HepG2 (cell line): ENCODE data around the gene PIGO. TPM values are rescaled to one million over a fixed set of nuclear protein-coding genes. Genes with fewer than 3 reads are reported as not detected.

Experiments used
- ARHGAP35 ChIP-seq: sonication (generic); formaldehyde crosslinking; IDR thresholded peaks from 2 replicates; pipeline ENCODE4 v1.9.0; 2022; ENCODE audit warnings: mild to moderate bottlenecking, inconsistent platforms, moderate library complexity, missing genetic modification reagents, borderline replicate concordance
- ELF3 ChIP-seq: IDR thresholded peaks from 2 replicates; pipeline ENCODE4 v1.6.1; 2016; ENCODE audit warnings: missing genetic modification reagents, missing compliant biosample characterization
- FOSL2 ChIP-seq: sonication (generic); formaldehyde crosslinking; IDR thresholded peaks from 2 replicates; pipeline ENCODE4 v1.4.0; 2020; ENCODE audit warnings: missing genetic modification reagents
- IKZF1 ChIP-seq: fragments of 450-650 bp; IDR thresholded peaks from 2 replicates; pipeline ENCODE4 v1.7.1; 2016
- KAT2B ChIP-seq: fragments of 150-350 bp; IDR thresholded peaks from 2 replicates; pipeline ENCODE4 v1.6.1; 2014; ENCODE audit warnings: low read depth, low read length, borderline replicate concordance
- MLLT10 ChIP-seq: sonication (generic); formaldehyde crosslinking; IDR thresholded peaks from 2 replicates; pipeline ENCODE4 v1.4.0; 2020; ENCODE audit warnings: missing genetic modification reagents
- MYPOP ChIP-seq: sonication (generic); formaldehyde crosslinking; IDR thresholded peaks from 2 replicates; pipeline ENCODE4 v1.8.1; 2023; ENCODE audit warnings: mild to moderate bottlenecking, moderate library complexity, missing genetic modification reagents
- PHB2 ChIP-seq: fragments of 450-650 bp; IDR thresholded peaks from 2 replicates; pipeline ENCODE4 v1.6.1; 2018; ENCODE audit not compliant: partially characterized antibody
- PHF8 ChIP-seq: sonication (generic); formaldehyde crosslinking; IDR thresholded peaks from 2 replicates; pipeline ENCODE4 v1.5.0; 2020; ENCODE audit warnings: missing genetic modification reagents
- SIN3B ChIP-seq: fragments of 150-350 bp; IDR thresholded peaks from 2 replicates; pipeline ENCODE4 v1.6.1; 2014; ENCODE audit warnings: low read length
- SIX4 ChIP-seq: sonication (generic); formaldehyde crosslinking; IDR thresholded peaks from 2 replicates; pipeline ENCODE4 v1.4.0; 2020; ENCODE audit warnings: missing genetic modification reagents
- ZFP82 ChIP-seq: sonication (generic); formaldehyde crosslinking; IDR thresholded peaks from 2 replicates; pipeline ENCODE4 v1.5.1; 2020; ENCODE audit warnings: mild to moderate bottlenecking, missing genetic modification reagents, borderline replicate concordance
- ZNF18 ChIP-seq: sonication (generic); formaldehyde crosslinking; IDR thresholded peaks from 2 replicates; pipeline ENCODE4 v1.8.0; 2022; ENCODE audit warnings: mild to moderate bottlenecking, missing genetic modification reagents; ENCODE audit not compliant: insufficient replicate concordance
- ZNF280B ChIP-seq: sonication (generic); formaldehyde crosslinking; IDR thresholded peaks from 2 replicates; pipeline ENCODE4 v1.5.0; 2020; ENCODE audit warnings: missing genetic modification reagents, mild to moderate bottlenecking, borderline replicate concordance
- ZNF280D ChIP-seq: sonication (generic); formaldehyde crosslinking; IDR thresholded peaks from 2 replicates; pipeline ENCODE4 v1.5.1; 2020; ENCODE audit warnings: mild to moderate bottlenecking, missing genetic modification reagents
- ZNF670 ChIP-seq: sonication (generic); formaldehyde crosslinking; IDR thresholded peaks from 2 replicates; pipeline ENCODE4 v1.8.0; 2022; ENCODE audit warnings: mild to moderate bottlenecking, missing genetic modification reagents, borderline replicate concordance
- ZNF691 ChIP-seq: sonication (generic); formaldehyde crosslinking; IDR thresholded peaks from 2 replicates; pipeline ENCODE4 v1.4.0; 2020; ENCODE audit warnings: missing genetic modification reagents, low read depth, mild to moderate bottlenecking, borderline replicate concordance
- ZSCAN5A ChIP-seq: sonication (generic); formaldehyde crosslinking; IDR thresholded peaks from 2 replicates; pipeline ENCODE4 v1.8.0; 2022; ENCODE audit warnings: mild to moderate bottlenecking, missing genetic modification reagents, borderline replicate concordance
- polyA plus RNA-seq, 8 experiments: library from polyadenylated mRNA; depleted of rRNA in 3 of 8; stranded (reverse) in 7 of 8; unstranded in 1 of 8; fragments of >200 nt; fragmentation: Illumina TruSeq in 4 of 8; extraction: Trizol in 4 of 8; gene quantifications; 2 replicates each; pipeline versions ENCODE4 v1.2.1 to v1.2.3, GENCODE V29; 2011 to 2016; ENCODE audit warnings: low read depth in 4 of 8, missing spikeins in 1 of 8, mixed read lengths in 1 of 8; ENCODE audit not compliant: insufficient read depth in 1 of 8
- total RNA-seq, 5 experiments: library from RNA; depleted of rRNA; stranded (reverse); fragments of >200 nt; fragmentation: Illumina TruSeq; extraction: Trizol; gene quantifications; 2 replicates each; pipeline ENCODE4 v1.2.3, GENCODE V29; 2016; ENCODE audit warnings: low read depth in 1 of 5

Gene PIGO
- total and polyA plus RNA-seq, 2 of the 13 experiments (the other 11 are each of a cell fraction or from before 2014, with no cell fraction given) = 20.5 to 26.2 TPM

- TF ChIP-seq ZNF280D (0 out of 2 replicates have a peak, but pooled peaks have one; percentile 71), SIX4 (CRISPR knock-in tag) (peak; percentile 84), PHF8 (CRISPR knock-in tag) (no peak; the same call in 1 of the 2 replicates), ZNF691 (CRISPR knock-in tag) (no peak; the same call in 1 of the 2 replicates), SIN3B (no peak), FOSL2 (CRISPR knock-in tag) (peak; percentile 57), IKZF1 (no peak), ZNF18 (no peak), ZFP82 (CRISPR knock-in tag) (no peak; the same call in 1 of the 2 replicates), ZNF280B (CRISPR knock-in tag) (peak; percentile 81), MLLT10 (CRISPR knock-in tag) (no peak), ZNF670 (CRISPR knock-in tag) (no peak; the same call in 1 of the 2 replicates), ELF3 (CRISPR knock-in tag) (no peak; the same call in 1 of the 2 replicates), MYPOP (CRISPR knock-in tag) (0 out of 2 replicates have a peak, but pooled peaks have one; percentile 14), ZSCAN5A (CRISPR knock-in tag) (0 out of 2 replicates have a peak, but pooled peaks have one; percentile 25), ARHGAP35 (CRISPR knock-in tag) (0 out of 2 replicates have a peak, but pooled peaks have one; percentile 65), KAT2B (no peak; the same call in 1 of the 2 replicates), PHB2 (no peak)
Measured at GRCh38 chr9:35072461-35073278, 23.7 kb downstream of the PIGO start, which contains the start of gene VCP (continued).
